ENCODE data around the gene GPC5.

Gene GPC5

GRCh38 chr13:91398413-91399188 lies at the start of gene GPC5:
Gene GPC5 (plus strand): TSS chr13:91398621.
- H3K79me2 ChIP-seq (ENCODE audit: low read length): no peaks in the 10 kb centered on the region
- H3K4me3 ChIP-seq (ENCODE audit: low read length): peak within 1 kb of the TSS; percentile 70
- H2AFZ ChIP-seq (ENCODE audit: low read depth, low read length): peak within 1 kb of the TSS; percentile 40; the same call in 1 of the 2 replicates
- no peaks in the 10 kb centered on the region for H4K20me1 ChIP-seq (ENCODE audit: insufficient read depth, low read length)
- no peaks in the 10 kb centered on the region for H3K36me3 ChIP-seq (replicated peaks; ENCODE audit: low read depth, low read length)
- H3K9me3 ChIP-seq (ENCODE audit: insufficient read depth, low read length): no peaks in the 10 kb centered on the region
- H3K4me2 ChIP-seq (ENCODE audit: low read length): peak within 1 kb of the TSS; percentile 75
- no peak for TF ChIP-seq CTCF (IDR thresholded peaks at IDR 0.05; ENCODE audit: low read depth, low read length)
- no peak for TF ChIP-seq EZH2phosphoT487 (IDR thresholded peaks at IDR 0.05; ENCODE audit: low read depth)
- peak within 1 kb of the TSS; percentile 28; the same call in 1 of the 2 replicates for H3K9ac ChIP-seq (ENCODE audit: low read length)
- H3K27me3 ChIP-seq (ENCODE audit: low read depth, low read length): peaks cover 18% of the 10 kb centered on the region
- no peak within 1 kb of the TSS for H3K27ac ChIP-seq (ENCODE audit: low read length)
- peaks cover 8% of the 10 kb centered on the region for H3K4me1 ChIP-seq (ENCODE audit: low read length)

- peaks cover 47% of the 10 kb centered on the region for H3K36me3 ChIP-seq (replicated peaks; ENCODE audit: low read depth, low read length)
- peak overlapping the region; percentile 75 for H3K9ac ChIP-seq (ENCODE audit: low read length)
- H3K27ac ChIP-seq (ENCODE audit: low read length): peak overlapping the region; percentile 82
- no peaks in the 10 kb centered on the region for H3K9me3 ChIP-seq (ENCODE audit: insufficient read depth, low read length)
- H3K79me2 ChIP-seq (ENCODE audit: low read length): peaks cover 87% of the 10 kb centered on the region
- TF ChIP-seq EZH2phosphoT487 (IDR thresholded peaks at IDR 0.05; ENCODE audit: low read depth) (no peak), CTCF (IDR thresholded peaks at IDR 0.05; ENCODE audit: low read depth, low read length) (peak; percentile 75)
- H3K4me2 ChIP-seq (ENCODE audit: low read length): peak overlapping the region; percentile 75
- H3K4me3 ChIP-seq (ENCODE audit: low read length): peak overlapping the region; percentile 89
- no peak overlapping the region for H2AFZ ChIP-seq (ENCODE audit: low read depth, low read length)
- no peaks in the 10 kb centered on the region for H3K27me3 ChIP-seq (ENCODE audit: low read depth, low read length)
- H4K20me1 ChIP-seq (ENCODE audit: insufficient read depth, low read length): peaks cover 49% of the 10 kb centered on the region
- H3K4me1 ChIP-seq (ENCODE audit: low read length): peaks cover 58% of the 10 kb centered on the region
These were observed 49.5 kb upstream of the GPC5 start for GRCh38 chr13:91348906-91349435.

GRCh38 chr13:91349992-91350911 lies 48.2 kb upstream of the GPC5 start:
- H4K20me1 ChIP-seq (ENCODE audit: insufficient read depth, low read length): peaks cover 62% of the 10 kb centered on the region

More at GRCh38 chr13:91349992-91350911, 48.2 kb upstream of the GPC5 start:
- Histone ChIP-seq H3K4me3 (ENCODE audit: low read length) (peak overlapping the region; percentile 89), H3K27ac (ENCODE audit: low read length) (peak overlapping the region; percentile 66), H3K4me1 (ENCODE audit: low read length) (peaks cover 58% of the 10 kb centered on the region), H3K9me3 (ENCODE audit: insufficient read depth, low read length) (no peaks in the 10 kb centered on the region), H3K4me2 (ENCODE audit: low read length) (peak overlapping the region; percentile 75), H3K79me2 (ENCODE audit: low read length) (peaks cover 92% of the 10 kb centered on the region), H3K9ac (ENCODE audit: low read length) (peak overlapping the region; percentile 75), H2AFZ (ENCODE audit: low read depth, low read length) (no peak overlapping the region), H3K36me3 (replicated peaks; ENCODE audit: low read depth, low read length) (peaks cover 60% of the 10 kb centered on the region), H3K27me3 (ENCODE audit: low read depth, low read length) (no peaks in the 10 kb centered on the region)
- TF ChIP-seq CTCF (IDR thresholded peaks at IDR 0.05; ENCODE audit: low read depth, low read length) (no peak), EZH2phosphoT487 (IDR thresholded peaks at IDR 0.05; ENCODE audit: low read depth) (no peak)

All from OCI-LY3 (cell line).